Trophoblast cell (in vitro differentiated cells and primary cell): Measurements from ENCODE around the gene ZFYVE28.

Source experiments
- DNase-seq, 2 donors: peaks; one replicate each; pipeline ENCODE4 v3.0.0-alpha.2; 2016
- H2AFZ ChIP-seq: 2 replicates; pipeline ENCODE4 v1.6.1; 2013; ENCODE audit warnings: low read length, moderate library complexity, mild to moderate bottlenecking; ENCODE audit not compliant: insufficient read depth, poor library complexity
- H2AK5ac ChIP-seq: 2 replicates; pipeline ENCODE4 v1.6.1; 2013; ENCODE audit warnings: mild to moderate bottlenecking, low read length
- H2BK120ac ChIP-seq: 2 replicates; pipeline ENCODE4 v1.6.1; 2013; ENCODE audit warnings: low read length, mild to moderate bottlenecking, moderate library complexity; ENCODE audit not compliant: insufficient read depth, poor library complexity
- H2BK12ac ChIP-seq: 2 replicates; pipeline ENCODE4 v1.6.1; 2013; ENCODE audit warnings: mild to moderate bottlenecking, low read length, moderate library complexity
- H2BK5ac ChIP-seq: 2 replicates; pipeline ENCODE4 v1.6.1; 2013; ENCODE audit warnings: low read length, low read depth, moderate library complexity, mild to moderate bottlenecking; ENCODE audit not compliant: poor library complexity
- H3K14ac ChIP-seq: 2 replicates; pipeline ENCODE4 v1.6.1; 2013; ENCODE audit warnings: mild to moderate bottlenecking, low read length
- H3K18ac ChIP-seq: 2 replicates; pipeline ENCODE4 v1.6.1; 2013; ENCODE audit warnings: mild to moderate bottlenecking, low read length
- H3K23ac ChIP-seq: 2 replicates; pipeline ENCODE4 v1.6.1; 2013; ENCODE audit warnings: low read length
- H3K27ac ChIP-seq: 2 replicates; pipeline ENCODE4 v1.5.1; 2013; ENCODE audit warnings: low read depth, mild to moderate bottlenecking, inconsistent platforms, low read length, moderate library complexity
- H3K27me3 ChIP-seq: 2 replicates; pipeline ENCODE4 v1.6.1; 2013; ENCODE audit warnings: inconsistent platforms, mild to moderate bottlenecking, low read length, moderate library complexity; ENCODE audit not compliant: insufficient read depth
- H3K36me3 ChIP-seq, 2 experiments: 1 replicate in 1 of 2; 2 replicates in 1 of 2; pipeline ENCODE4 v1.6.1; 2013; ENCODE audit warnings: low read length in 2 of 2, mild to moderate bottlenecking in 2 of 2, moderate library complexity in 1 of 2; ENCODE audit not compliant: insufficient read depth in 2 of 2, control insufficient read depth in 1 of 2
- H3K4ac ChIP-seq: 2 replicates; pipeline ENCODE4 v1.6.1; 2013; ENCODE audit warnings: low read depth, mild to moderate bottlenecking, low read length, moderate library complexity
- H3K4me1 ChIP-seq, 2 experiments: 1 replicate in 1 of 2; 2 replicates in 1 of 2; pipeline ENCODE4 v1.6.1; 2013; ENCODE audit warnings: low read length in 2 of 2, mild to moderate bottlenecking in 2 of 2, moderate library complexity in 1 of 2; ENCODE audit not compliant: insufficient read depth in 2 of 2, control insufficient read depth in 1 of 2
- H3K4me2 ChIP-seq: 2 replicates; pipeline ENCODE4 v1.6.1; 2013; ENCODE audit warnings: inconsistent platforms, mild to moderate bottlenecking, low read length, moderate library complexity
- H3K4me3 ChIP-seq: 2 replicates; pipeline ENCODE4 v1.5.1; 2013; ENCODE audit warnings: mild to moderate bottlenecking, low read depth, low read length, inconsistent platforms
- H3K79me1 ChIP-seq: one replicate; pipeline ENCODE4 v1.6.1; 2013; ENCODE audit warnings: low read length
- H3K79me2 ChIP-seq: 2 replicates; pipeline ENCODE4 v1.6.1; 2013; ENCODE audit warnings: low read length, mild to moderate bottlenecking; ENCODE audit not compliant: control insufficient read depth, insufficient read depth, poor library complexity
- H3K9ac ChIP-seq: 2 replicates; pipeline ENCODE4 v1.6.1; 2013; ENCODE audit warnings: mild to moderate bottlenecking, low read length
- H3K9me3 ChIP-seq: 2 replicates; pipeline ENCODE4 v1.6.1; 2013; ENCODE audit warnings: low read depth, mild to moderate bottlenecking, control low read depth, inconsistent platforms, low read length; ENCODE audit not compliant: insufficient read depth
- H4K12ac ChIP-seq: 2 replicates; pipeline ENCODE4 v1.6.1; 2013; ENCODE audit warnings: low read depth, mild to moderate bottlenecking, low read length, moderate library complexity
- H4K8ac ChIP-seq: 2 replicates; pipeline ENCODE4 v1.6.1; 2013; ENCODE audit warnings: low read depth, mild to moderate bottlenecking, low read length, moderate library complexity
- H4K91ac ChIP-seq: one replicate; pipeline ENCODE4 v1.6.1; 2013; ENCODE audit warnings: low read depth, mild to moderate bottlenecking, low read length, moderate library complexity
- WGBS: extraction: QIAGEN DNeasy Blood & Tissue Kit; methylation state at CpG from one replicate; pipeline ENCODE4 v1.1.7; 2013; ENCODE audit warnings: missing lambda C conversion rate; ENCODE audit not compliant: insufficient read length, insufficient coverage; ENCODE audit errors: extremely low coverage; 5-methylcytosine and 5-hydroxymethylcytosine counted together

Gene ZFYVE28

DNA sequence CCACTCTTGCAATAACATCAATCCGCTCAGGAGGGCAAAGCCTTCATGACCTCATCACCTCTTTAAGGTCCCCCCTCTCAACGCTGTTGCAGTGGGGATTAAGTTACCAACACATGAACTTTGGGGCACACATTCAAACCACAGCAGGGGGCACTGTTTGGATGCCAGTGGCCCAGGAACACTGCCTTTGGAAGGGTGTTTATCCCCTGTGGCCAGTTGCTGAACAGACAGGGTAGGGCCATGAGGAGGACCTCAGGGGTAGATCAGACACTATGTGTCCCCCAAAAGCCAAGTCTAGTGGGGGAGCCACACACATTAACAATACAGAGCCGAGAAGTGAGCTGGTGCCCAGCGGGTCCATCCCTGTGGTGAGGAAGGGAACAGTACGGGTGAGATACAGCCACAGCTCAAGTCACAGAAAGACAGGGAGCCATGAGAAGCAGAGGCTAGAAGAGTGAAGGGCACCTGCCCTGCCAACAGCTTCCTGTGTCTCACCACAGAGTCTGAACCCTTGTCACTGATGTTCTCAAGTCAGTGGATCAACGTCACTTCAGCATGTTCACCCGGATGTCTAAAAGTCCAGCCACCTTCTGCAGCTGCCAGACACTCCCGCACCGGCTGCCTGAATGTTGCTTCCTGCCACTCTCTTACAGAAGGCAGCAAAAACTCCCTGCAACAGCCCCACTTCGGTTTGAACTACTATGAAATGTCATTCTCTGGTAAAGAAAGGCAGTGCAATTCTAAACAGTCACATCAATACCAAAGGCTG is 136.7 kb downstream of the ZFYVE28 start:
- H3K4me1 ChIP-seq = peaks cover 0 to 4% of the 10 kb centered on the region in 2 experiments
- H3K4ac ChIP-seq = no peak overlapping the region
- no peak overlapping the region for H2AFZ ChIP-seq
- H3K4me3 ChIP-seq = no peak overlapping the region
- WGBS = no CpG with 5 or more reads among the region's 10 CpGs
- H3K18ac ChIP-seq = no peak overlapping the region
- no peak overlapping the region for H2BK12ac ChIP-seq
- no peak overlapping the region for H4K91ac ChIP-seq
- H4K12ac ChIP-seq = no peak overlapping the region
- H3K27me3 ChIP-seq = no peaks in the 10 kb centered on the region
- DNase-seq = no peak
- H2AK5ac ChIP-seq = no peak overlapping the region
- no peak overlapping the region for H3K23ac ChIP-seq
- no peak overlapping the region for H2BK120ac ChIP-seq
- no peak overlapping the region for H3K9ac ChIP-seq
- H3K79me1 ChIP-seq = no peaks in the 10 kb centered on the region
- H3K79me2 ChIP-seq = no peaks in the 10 kb centered on the region
- H2BK5ac ChIP-seq = no peak overlapping the region
- H3K14ac ChIP-seq = no peak overlapping the region
- no peak overlapping the region for H3K4me2 ChIP-seq
- no peak overlapping the region for H4K8ac ChIP-seq
- H3K9me3 ChIP-seq = no peaks in the 10 kb centered on the region
- H3K27ac ChIP-seq = no peak overlapping the region
- H3K36me3 ChIP-seq = no peaks in the 10 kb centered on the region

GRCh38 chr4:2280531-2281300 is 137.7 kb downstream of the ZFYVE28 start:
- Histone ChIP-seq H3K27me3 (no peaks in the 10 kb centered on the region), H3K9ac (no peak overlapping the region), H2BK5ac (no peak overlapping the region), H4K8ac (no peak overlapping the region), H3K79me1 (no peaks in the 10 kb centered on the region), H3K4me1 (peaks cover 0 to 3% of the 10 kb centered on the region in 2 experiments), H3K4me2 (no peak overlapping the region), H3K36me3 (no peaks in the 10 kb centered on the region), H3K23ac (no peak overlapping the region), H2AK5ac (no peak overlapping the region), H4K91ac (no peak overlapping the region), H2AFZ (no peak overlapping the region), H3K4ac (no peak overlapping the region), H3K14ac (no peak overlapping the region), H2BK12ac (no peak overlapping the region), H3K79me2 (no peaks in the 10 kb centered on the region), H3K9me3 (peaks cover 2% of the 10 kb centered on the region), H3K4me3 (no peak overlapping the region), H3K27ac (no peak overlapping the region), H4K12ac (no peak overlapping the region), H3K18ac (no peak overlapping the region), H2BK120ac (no peak overlapping the region)
- no peak for DNase-seq
- no CpG with 5 or more reads among the region's 13 CpGs for WGBS

GRCh38 chr4:2277956-2278355 is 140.5 kb downstream of the ZFYVE28 start:
- H4K91ac ChIP-seq = no peak overlapping the region
- H3K27me3 ChIP-seq = no peaks in the 10 kb centered on the region
- no peak overlapping the region for H2AK5ac ChIP-seq
- H2BK120ac ChIP-seq = no peak overlapping the region
- H3K79me1 ChIP-seq = no peaks in the 10 kb centered on the region
- H3K18ac ChIP-seq = no peak overlapping the region
- H3K23ac ChIP-seq = no peak overlapping the region
- H4K8ac ChIP-seq = no peak overlapping the region
- H3K9me3 ChIP-seq = peaks cover 2% of the 10 kb centered on the region
- no peak overlapping the region for H3K4me3 ChIP-seq
- no CpG with 5 or more reads among the region's 9 CpGs for WGBS
- DNase-seq = no peak
- H2BK12ac ChIP-seq = no peak overlapping the region
- no peaks in the 10 kb centered on the region for H3K79me2 ChIP-seq
- H3K4me2 ChIP-seq = no peak overlapping the region
- H2BK5ac ChIP-seq = no peak overlapping the region
- H4K12ac ChIP-seq = no peak overlapping the region
- H3K27ac ChIP-seq = no peak overlapping the region
- no peak overlapping the region for H3K14ac ChIP-seq
- no peak overlapping the region for H3K9ac ChIP-seq
- H3K4me1 ChIP-seq = no peaks in the 10 kb centered on the region
- H3K36me3 ChIP-seq = no peaks in the 10 kb centered on the region
- no peak overlapping the region for H2AFZ ChIP-seq
- H3K4ac ChIP-seq = no peak overlapping the region

DNA sequence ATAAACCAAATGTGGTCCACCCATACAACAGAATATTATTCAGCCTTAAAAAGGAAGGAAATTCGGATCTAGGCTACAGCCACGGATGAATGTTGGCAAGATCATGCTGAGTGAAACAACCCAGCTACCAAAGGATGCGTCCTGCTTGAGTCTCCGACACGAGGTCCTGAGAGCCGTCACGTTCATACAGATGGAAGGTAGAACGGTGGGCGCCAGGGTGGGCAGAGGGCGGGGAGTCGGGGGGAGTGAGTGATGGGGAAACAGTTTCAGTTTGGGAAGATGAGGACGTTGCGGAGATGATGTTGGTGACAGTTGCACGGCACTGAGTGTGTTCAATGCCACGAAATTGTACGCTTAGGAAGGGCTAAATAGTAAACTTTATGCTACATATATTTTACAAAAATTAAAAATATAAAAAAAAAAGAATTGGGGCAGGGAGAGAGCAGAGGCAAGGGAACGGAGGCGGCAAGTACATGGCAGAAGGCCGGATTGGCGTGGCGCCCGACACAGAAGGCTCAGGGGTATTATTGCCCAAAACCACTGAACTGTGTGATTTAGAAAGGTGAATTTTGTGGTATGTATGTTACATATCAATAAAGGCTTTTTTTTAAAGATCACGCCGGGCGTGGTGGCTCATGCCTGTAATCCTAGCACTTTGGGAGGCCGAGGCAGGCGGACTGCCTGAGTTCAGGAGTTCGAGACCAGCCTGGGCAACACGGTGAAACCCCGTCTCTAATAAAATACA is 141.7 kb downstream of the ZFYVE28 start:
- H3K36me3 ChIP-seq = no peaks in the 10 kb centered on the region
- WGBS = 100% methylated on average over 2 of the region's 30 CpGs
- H4K8ac ChIP-seq = no peak overlapping the region
- no peak overlapping the region for H4K12ac ChIP-seq
- peaks cover 2% of the 10 kb centered on the region for H3K9me3 ChIP-seq
- H2AK5ac ChIP-seq = no peak overlapping the region
- H2BK5ac ChIP-seq = no peak overlapping the region
- H3K9ac ChIP-seq = no peak overlapping the region
- H4K91ac ChIP-seq = no peak overlapping the region
- H3K27me3 ChIP-seq = no peaks in the 10 kb centered on the region
- H3K18ac ChIP-seq = no peak overlapping the region
- H3K4me3 ChIP-seq = no peak overlapping the region
- no peaks in the 10 kb centered on the region for H3K79me2 ChIP-seq
- no peak overlapping the region for H2BK12ac ChIP-seq
- H3K4ac ChIP-seq = no peak overlapping the region
- H3K4me1 ChIP-seq = no peaks in the 10 kb centered on the region
- H3K79me1 ChIP-seq = no peaks in the 10 kb centered on the region
- H3K23ac ChIP-seq = no peak overlapping the region
- no peak overlapping the region for H2AFZ ChIP-seq
- no peak for DNase-seq
- H3K14ac ChIP-seq = no peak overlapping the region
- no peak overlapping the region for H3K27ac ChIP-seq
- no peak overlapping the region for H2BK120ac ChIP-seq
- H3K4me2 ChIP-seq = no peak overlapping the region
